HFFc6 (cell line): ENCODE data around the gene ULK4. TPM values are rescaled to one million over a fixed set of nuclear protein-coding genes. Genes with fewer than 3 reads are reported as not detected.

Source experiments
- DNase-seq: peaks from one replicate; pipeline ENCODE4 v3.0.0-alpha.2; 2018
- H3K27ac Mint-ChIP-seq: 2 replicates; pipeline ENCODE4 v1.8.0; 2020; ENCODE audit warnings: mild to moderate bottlenecking, mixed read lengths
- H3K27me3 Mint-ChIP-seq: 2 replicates; pipeline ENCODE4 v1.8.0; 2021; ENCODE audit warnings: mild to moderate bottlenecking, moderate library complexity, mixed read lengths; ENCODE audit not compliant: insufficient read depth
- H3K36me3 Mint-ChIP-seq: 2 replicates; pipeline ENCODE4 v1.8.0; 2021; ENCODE audit warnings: low read depth, mixed read lengths
- H3K4me1 Mint-ChIP-seq: 2 replicates; pipeline ENCODE4 v1.8.0; 2020; ENCODE audit warnings: low read depth, mixed read lengths
- H3K4me3 Mint-ChIP-seq: 2 replicates; pipeline ENCODE4 v1.8.0; 2020; ENCODE audit warnings: mild to moderate bottlenecking, moderate library complexity, mixed read lengths
- H3K9me3 Mint-ChIP-seq: 2 replicates; pipeline ENCODE4 v1.8.0; 2020; ENCODE audit warnings: mild to moderate bottlenecking, mixed read lengths
- total RNA-seq, 6 experiments: library from RNA; stranded (reverse); fragmentation: NEBNext Ultra II Directional; extraction: Animal tissue kit (Norgen Biotek cat#: 25700); gene quantifications; 2 replicates in 1 of 6; 3 replicates in 5 of 6; pipeline ENCODE4 v1.2.3, GENCODE V29; 2021
- TF ChIP-seq, protein P1 (sequence below): fragments of 200-600 bp; sonication (generic); IDR thresholded peaks from 2 replicates; pipeline ENCODE4 v1.5.0; 2021; ENCODE audit warnings: antibody characterized with exemption, mild to moderate bottlenecking

The ULK4 gene
- total RNA-seq, 6 experiments from 2014 or later: 6.0 to 8.6 (median 6.7) TPM

- H3K4me3 Mint-ChIP-seq: no peak overlapping the region
- H3K36me3 Mint-ChIP-seq: no peaks in the 10 kb centered on the region
- no peak for DNase-seq
- no peaks in the 10 kb centered on the region for H3K4me1 Mint-ChIP-seq
- TF ChIP-seq, protein P1, sequence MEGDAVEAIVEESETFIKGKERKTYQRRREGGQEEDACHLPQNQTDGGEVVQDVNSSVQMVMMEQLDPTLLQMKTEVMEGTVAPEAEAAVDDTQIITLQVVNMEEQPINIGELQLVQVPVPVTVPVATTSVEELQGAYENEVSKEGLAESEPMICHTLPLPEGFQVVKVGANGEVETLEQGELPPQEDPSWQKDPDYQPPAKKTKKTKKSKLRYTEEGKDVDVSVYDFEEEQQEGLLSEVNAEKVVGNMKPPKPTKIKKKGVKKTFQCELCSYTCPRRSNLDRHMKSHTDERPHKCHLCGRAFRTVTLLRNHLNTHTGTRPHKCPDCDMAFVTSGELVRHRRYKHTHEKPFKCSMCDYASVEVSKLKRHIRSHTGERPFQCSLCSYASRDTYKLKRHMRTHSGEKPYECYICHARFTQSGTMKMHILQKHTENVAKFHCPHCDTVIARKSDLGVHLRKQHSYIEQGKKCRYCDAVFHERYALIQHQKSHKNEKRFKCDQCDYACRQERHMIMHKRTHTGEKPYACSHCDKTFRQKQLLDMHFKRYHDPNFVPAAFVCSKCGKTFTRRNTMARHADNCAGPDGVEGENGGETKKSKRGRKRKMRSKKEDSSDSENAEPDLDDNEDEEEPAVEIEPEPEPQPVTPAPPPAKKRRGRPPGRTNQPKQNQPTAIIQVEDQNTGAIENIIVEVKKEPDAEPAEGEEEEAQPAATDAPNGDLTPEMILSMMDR: no peak
- peaks cover 4% of the 10 kb centered on the region; the same call in 1 of the 2 replicates for H3K27me3 Mint-ChIP-seq
- no peaks in the 10 kb centered on the region for H3K9me3 Mint-ChIP-seq
- no peak overlapping the region for H3K27ac Mint-ChIP-seq
Measured at GRCh38 chr3:41302295-41302694, 659.6 kb downstream of the ULK4 start.

GRCh38 chr3:41301548-41301947 lies 660.4 kb downstream of the ULK4 start:
- Mint-ChIP-seq H3K27me3 (peaks cover 3% of the 10 kb centered on the region; the same call in 1 of the 2 replicates), H3K4me1 (no peaks in the 10 kb centered on the region), H3K9me3 (no peaks in the 10 kb centered on the region), H3K27ac (no peak overlapping the region), H3K36me3 (no peaks in the 10 kb centered on the region), H3K4me3 (no peak overlapping the region)
- TF ChIP-seq, protein P1: no peak
- no peak for DNase-seq

DNA sequence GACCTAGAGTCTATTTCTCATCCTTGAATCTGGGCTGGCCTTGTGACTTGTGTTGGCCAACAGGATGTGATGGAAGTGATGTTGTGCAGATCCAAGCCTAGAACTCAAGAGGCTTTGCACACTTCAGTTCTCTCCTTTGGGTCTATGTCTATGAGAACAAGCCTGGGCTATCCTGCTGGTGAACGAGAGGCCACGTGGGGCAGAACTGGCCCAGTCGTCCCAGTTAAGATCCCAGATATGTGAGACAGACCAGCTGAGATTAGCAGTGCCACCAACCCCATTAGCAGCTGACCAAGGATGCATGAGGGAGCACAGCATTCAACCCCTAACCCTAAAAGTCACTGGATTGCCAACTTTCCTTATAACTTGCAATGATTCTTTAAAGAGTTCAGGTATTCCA lies 662.9 kb downstream of the ULK4 start:
- no peaks in the 10 kb centered on the region for H3K9me3 Mint-ChIP-seq
- TF ChIP-seq, protein P1: no peak
- H3K36me3 Mint-ChIP-seq: no peaks in the 10 kb centered on the region
- no peak for DNase-seq
- no peaks in the 10 kb centered on the region for H3K4me1 Mint-ChIP-seq
- H3K4me3 Mint-ChIP-seq: no peak overlapping the region
- no peak overlapping the region for H3K27ac Mint-ChIP-seq
- peaks cover 5% of the 10 kb centered on the region; the same call in 1 of the 2 replicates for H3K27me3 Mint-ChIP-seq

DNA sequence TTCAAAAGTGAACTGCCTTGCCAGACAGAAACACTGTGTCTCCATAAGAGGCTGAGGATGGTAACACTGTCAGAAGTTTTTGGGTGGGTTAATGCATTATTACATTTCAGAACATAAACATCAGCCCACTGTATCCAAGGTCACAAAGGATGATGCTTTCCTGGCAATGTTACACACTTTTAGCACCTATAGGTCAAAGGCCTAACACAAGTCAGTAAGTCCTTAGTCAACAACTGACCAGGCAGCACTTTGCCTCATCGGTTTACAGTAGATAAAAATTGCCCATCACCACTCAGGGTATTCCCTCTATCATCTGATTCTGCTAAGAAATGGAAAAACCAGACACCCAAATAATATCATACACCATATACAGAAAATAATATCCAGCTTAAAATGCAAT lies 664.2 kb downstream of the ULK4 start:
- TF ChIP-seq, protein P1: no peak

GRCh38 chr3:41296556-41296955 lies 665.3 kb downstream of the ULK4 start:
- Mint-ChIP-seq H3K36me3 (no peaks in the 10 kb centered on the region), H3K4me3 (no peak overlapping the region), H3K27me3 (peaks cover 5% of the 10 kb centered on the region; the same call in 1 of the 2 replicates), H3K27ac (no peak overlapping the region), H3K4me1 (no peaks in the 10 kb centered on the region), H3K9me3 (no peaks in the 10 kb centered on the region)
- TF ChIP-seq, protein P1: no peak
- DNase-seq: no peak

More for the DNA sequence above, 664.2 kb downstream of the ULK4 start:
- Mint-ChIP-seq H3K9me3 (no peaks in the 10 kb centered on the region), H3K27me3 (peaks cover 5% of the 10 kb centered on the region; the same call in 1 of the 2 replicates), H3K4me3 (no peak overlapping the region), H3K36me3 (no peaks in the 10 kb centered on the region), H3K4me1 (no peaks in the 10 kb centered on the region), H3K27ac (no peak overlapping the region)
- DNase-seq: no peak

DNA sequence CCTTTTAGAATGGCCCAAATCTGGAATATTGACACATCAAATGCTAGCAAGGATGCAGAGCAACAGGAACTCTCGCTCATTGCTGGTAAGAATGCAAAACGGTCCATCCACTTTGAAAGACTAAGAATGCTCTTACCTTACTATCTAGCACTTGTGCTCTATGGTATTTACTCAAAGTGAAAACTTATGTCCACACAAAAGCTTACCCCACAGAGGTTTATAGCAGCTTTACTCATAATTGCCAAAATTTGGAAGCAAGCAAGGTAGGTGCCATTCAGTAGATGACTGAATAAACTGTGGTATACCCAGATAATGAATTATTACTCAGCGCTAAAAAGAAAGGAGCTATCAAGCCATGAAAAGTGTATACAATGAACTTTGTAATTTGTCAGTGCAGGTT lies 666.2 kb downstream of the ULK4 start:
- Mint-ChIP-seq H3K27me3 (peaks cover 5% of the 10 kb centered on the region; the same call in 1 of the 2 replicates), H3K4me3 (no peak overlapping the region), H3K9me3 (no peaks in the 10 kb centered on the region), H3K4me1 (peaks cover 6% of the 10 kb centered on the region; the same call in 1 of the 2 replicates), H3K27ac (no peak overlapping the region), H3K36me3 (no peaks in the 10 kb centered on the region)
- no peak for DNase-seq
- TF ChIP-seq, protein P1: no peak
